Superior temporal gyrus (tissue), 1 donor: ENCODE data around the gene LAMA2.
"Not testable (repeated sequence)": the region's sequence is repeated elsewhere in the genome, so short reads cannot be mapped to it uniquely, and the experiment has no call there.

Experiments
- DNase-seq: peaks from one replicate; pipeline ENCODE4 v3.0.0-alpha.2; 2016; ENCODE audit errors: extremely low spot score

The LAMA2 gene

GRCh38 chr6:129073051-129073450 lies 190.1 kb downstream of the LAMA2 start:
- DNase-seq: no peak

GRCh38 chr6:129073691-129074395 lies 190.9 kb downstream of the LAMA2 start:
- no peak for DNase-seq

DNA sequence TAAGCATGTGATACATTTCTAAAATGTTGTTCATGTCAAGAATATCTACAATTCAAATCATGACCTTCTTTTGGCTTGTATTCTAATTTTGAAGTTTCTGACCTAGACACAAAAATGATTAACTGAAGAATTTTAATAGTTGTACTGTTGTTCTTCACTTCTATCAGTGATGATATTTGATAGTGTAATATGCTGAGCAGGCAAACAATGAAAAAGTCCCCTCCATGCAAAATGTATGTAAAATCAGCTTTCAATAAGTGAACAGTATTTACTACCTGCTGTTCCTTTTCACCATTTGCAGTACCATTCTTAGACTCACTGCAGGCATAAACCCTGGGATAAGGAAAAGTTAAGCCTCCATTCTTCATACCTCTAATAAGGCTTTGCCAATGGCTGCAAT lies 201.5 kb downstream of the LAMA2 start:
- no peak for DNase-seq

DNA sequence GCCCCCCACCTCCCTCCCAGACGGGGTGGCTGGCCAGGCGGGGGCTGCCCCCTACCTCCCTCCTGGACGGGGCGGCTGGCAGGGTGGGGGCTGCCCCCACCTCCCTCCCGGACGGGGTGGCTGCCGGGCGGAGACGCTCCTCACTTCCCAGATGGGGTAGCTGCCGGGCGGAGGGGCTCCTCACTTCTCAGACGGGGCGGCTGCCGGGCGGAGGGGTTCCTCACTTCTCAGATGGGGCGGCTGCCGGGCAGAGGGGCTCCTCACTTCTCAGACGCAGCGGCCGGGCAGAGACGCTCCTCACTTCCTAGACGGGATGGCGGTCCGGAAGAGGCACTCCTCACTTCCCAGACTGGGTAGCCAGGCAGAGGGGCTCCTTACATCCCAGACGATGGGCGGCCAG lies 205.5 kb downstream of the LAMA2 start:
- not testable (repeated sequence) for DNase-seq

- no peak for DNase-seq
These were observed 206.4 kb downstream of the LAMA2 start for GRCh38 chr6:129089357-129089756.

DNA sequence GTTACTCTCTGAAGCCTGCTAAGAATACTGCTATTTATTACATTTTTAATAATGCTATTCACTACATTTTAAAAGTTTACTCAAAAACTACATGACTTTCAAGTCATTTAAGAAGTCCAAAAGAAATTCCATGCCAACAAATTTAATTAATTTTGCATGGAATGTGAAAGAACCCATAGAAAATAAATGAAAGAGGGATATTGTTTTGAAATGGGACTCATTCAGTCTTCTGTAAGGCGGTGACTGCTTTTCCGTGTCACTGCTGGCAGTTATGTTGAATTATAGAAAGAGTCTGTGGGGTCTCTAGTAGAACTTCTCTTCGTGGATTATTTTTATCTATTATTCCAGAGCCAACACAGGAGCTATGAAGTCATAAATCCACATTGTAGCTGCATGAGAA lies 211.2 kb downstream of the LAMA2 start:
- DNase-seq: no peak

DNA sequence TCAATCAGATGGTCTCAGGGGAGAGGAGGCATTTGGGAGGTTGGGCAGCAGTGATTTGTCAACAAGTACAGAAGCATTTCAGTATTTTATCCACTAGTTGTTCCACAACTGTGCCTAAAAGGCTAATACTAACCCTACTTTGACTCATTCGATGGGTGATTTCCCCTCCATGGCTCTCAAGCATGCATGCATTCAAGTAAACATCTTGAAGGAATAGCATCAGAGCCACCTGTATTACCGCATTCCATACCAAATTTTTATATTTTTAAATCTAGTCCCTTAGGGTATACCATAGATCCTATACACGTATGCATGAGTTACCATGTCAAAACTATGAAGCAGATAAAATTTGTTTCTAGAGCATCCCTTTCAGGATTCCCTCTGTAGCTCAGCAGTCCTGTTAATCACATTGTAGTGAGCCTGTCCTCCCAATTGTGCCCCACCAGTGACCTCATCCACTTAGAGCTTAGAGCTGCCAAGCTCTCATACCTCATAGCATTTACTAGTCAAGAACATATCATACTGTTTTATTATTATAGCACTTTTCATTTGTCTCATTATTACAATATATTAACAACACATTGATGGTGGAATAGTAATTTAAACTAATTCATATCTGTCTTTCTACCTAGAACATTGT lies 213.8 kb downstream of the LAMA2 start:
- no peak for DNase-seq

- DNase-seq: no peak
These were observed 215.2 kb downstream of the LAMA2 start for GRCh38 chr6:129098061-129098553.

GRCh38 chr6:129099696-129100095 lies 216.8 kb downstream of the LAMA2 start:
- no peak for DNase-seq

GRCh38 chr6:129100164-129100563 lies 217.2 kb downstream of the LAMA2 start:
- no peak for DNase-seq

DNA sequence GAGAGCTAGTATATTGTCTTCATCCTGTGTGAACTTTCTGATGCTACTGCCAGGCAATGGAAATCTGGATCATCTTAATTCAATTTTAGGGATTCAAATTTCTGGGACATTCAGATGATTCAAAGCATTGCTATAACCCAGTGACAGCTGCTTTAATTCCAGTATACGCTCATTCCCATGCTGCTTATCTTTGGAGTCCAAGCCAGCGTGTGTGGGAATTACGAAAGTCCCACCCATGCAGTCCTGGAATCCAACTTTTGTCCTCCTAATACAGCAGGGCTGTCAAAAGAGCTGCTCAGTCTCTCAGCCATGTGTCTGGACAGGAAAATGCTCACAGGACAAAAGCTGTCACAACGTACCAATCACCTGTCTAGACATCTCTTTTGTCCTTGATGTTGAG lies 219.8 kb downstream of the LAMA2 start:
- no peak for DNase-seq

- no peak for DNase-seq
These were observed 221.2 kb downstream of the LAMA2 start for GRCh38 chr6:129104131-129104530.

- DNase-seq: no peak
These were observed 221.6 kb downstream of the LAMA2 start for GRCh38 chr6:129104560-129104959.

GRCh38 chr6:129105035-129105434 lies 222.1 kb downstream of the LAMA2 start:
- DNase-seq: no peak

GRCh38 chr6:129105793-129106192 lies 222.9 kb downstream of the LAMA2 start:
- no peak for DNase-seq

DNA sequence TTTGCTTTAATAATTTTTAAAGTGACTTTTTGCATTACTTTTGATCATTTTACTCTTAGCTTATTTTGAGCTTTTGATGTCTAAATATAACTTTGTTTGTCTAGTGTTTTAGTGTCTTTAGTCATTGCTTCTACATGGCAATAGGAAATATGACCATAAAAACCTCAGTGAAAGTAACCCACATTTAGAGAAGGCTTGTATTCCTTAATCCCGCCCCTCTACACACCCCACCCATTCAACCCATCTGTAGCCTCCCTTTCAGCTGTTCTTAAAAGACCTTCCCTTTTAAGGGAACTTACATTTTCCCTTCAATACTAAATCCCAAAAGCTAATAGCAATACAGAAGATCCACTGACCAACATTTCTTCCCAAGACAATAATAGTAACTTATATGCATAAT lies 225.4 kb downstream of the LAMA2 start:
- DNase-seq: no peak

- no peak for DNase-seq
These were observed 227.9 kb downstream of the LAMA2 start for GRCh38 chr6:129110690-129111343.

- no peak for DNase-seq
These were observed 228.4 kb downstream of the LAMA2 start for GRCh38 chr6:129111346-129111745.

- no peak for DNase-seq
These were observed 228.9 kb downstream of the LAMA2 start for GRCh38 chr6:129111853-129112252.

GRCh38 chr6:129112591-129112990 lies 229.7 kb downstream of the LAMA2 start:
- DNase-seq: no peak

- DNase-seq: no peak
These were observed 230.7 kb downstream of the LAMA2 start for GRCh38 chr6:129113637-129114036.

DNA sequence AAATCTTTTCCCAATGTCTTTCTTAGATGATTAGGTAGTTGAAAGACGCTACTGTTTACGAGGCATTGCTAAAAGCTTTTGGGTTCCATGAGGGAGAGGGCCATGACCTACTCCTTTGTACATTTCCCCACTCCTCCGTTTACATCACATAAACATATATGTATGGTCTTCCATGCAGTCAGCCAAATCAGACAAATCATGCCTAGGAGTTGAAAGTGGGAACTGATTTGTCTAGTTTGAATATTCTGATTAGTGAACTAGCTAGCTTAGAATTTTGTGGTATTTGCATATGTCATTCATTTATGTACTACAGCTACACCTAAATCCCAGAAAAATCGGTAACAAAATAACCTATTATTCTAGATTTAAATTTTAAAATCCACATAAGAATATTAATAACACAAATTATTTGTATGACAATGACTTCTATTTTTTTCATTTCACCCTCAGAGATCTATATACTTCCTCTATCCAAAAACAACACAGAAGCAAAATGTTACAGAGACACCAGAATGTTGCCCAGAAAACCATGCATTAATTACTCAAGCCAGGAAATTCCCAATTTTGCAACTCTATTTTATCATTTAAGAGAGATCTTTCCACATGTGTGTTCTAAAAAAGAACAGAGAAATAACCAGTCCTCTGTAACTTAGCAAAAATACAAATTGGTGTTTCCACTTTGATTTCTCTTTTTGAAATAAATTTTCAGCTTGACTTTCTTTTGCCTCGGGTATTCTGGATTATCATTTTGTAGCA lies 231.9 kb downstream of the LAMA2 start:
- no peak for DNase-seq
